ENCODE data around the gene EGFL6.

- TF ChIP-seq POLR2AphosphoS5 (IDR thresholded peaks at IDR 0.05; ENCODE audit: borderline replicate concordance, low read depth, low read length): no peak
- no peak for TF ChIP-seq EZH2 (IDR thresholded peaks at IDR 0.05)
- TF ChIP-seq FOXP2 (optimal IDR thresholded peaks at IDR 0.05; ENCODE audit: control extremely low read depth, extremely low read length, insufficient read depth): no peak
These were observed 107.5 kb downstream of the EGFL6 start for GRCh38 chrX:13676885-13677284.

All from SK-N-MC (cell line).